DMS53 treated with DMSO at 0.1 percent for 48 hours (cell line): ENCODE data around the gene MYO18A.

Source experiments
- DNase-seq: peaks from one replicate; lab custom pipeline; 2025; ENCODE audit not compliant: unreplicated experiment; lab: John Stamatoyannopoulos, UW

MYO18A gene

DNA sequence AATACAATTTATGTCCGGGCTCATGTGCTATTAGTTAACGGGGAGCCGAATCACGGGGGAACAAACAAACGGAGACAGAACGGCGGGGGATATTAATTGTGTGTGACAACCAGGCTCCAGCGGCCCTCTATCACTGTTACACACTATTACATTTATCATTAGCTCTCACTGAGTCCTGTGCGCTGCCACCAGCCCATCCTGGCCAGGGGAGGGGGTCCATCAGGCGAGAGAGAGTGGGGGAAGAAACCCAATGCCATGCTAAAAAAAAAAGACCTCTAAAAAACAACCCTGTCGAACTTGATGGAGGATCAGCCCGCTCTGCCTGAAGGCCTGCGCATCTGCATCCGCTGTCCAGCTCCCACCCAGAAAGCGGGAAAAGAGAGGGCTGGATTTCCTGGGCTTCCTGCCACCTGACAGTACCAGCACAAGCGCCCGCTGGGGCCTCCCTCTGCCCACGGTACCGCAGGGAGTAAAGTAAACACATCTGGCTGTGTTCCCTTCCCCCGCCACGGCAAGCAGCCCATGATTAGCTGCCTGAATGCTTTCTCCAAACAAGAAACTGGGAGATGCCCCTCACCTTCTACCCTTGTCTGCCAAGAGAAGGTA, 95.6 kb downstream of the MYO18A start:
- no peak for DNase-seq

DNA sequence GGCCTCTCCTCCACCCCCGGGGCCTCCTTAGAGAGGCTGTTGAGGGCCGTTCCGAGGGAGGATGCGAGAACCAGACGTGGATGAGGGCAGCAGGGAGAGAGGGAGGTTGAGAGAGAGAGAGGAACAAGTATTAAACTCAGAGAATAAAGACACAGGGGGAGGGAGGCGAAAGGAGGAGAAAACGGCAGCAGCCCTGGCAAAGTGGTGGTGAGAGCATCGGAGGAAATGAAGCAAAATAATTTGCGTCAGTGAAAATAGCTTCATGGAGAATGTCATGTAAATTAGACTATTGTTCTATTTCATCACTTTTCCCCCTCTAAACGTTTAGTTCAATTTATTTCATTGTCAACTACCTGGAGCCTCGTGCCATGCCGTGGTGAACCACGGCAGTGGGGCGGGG, 99.2 kb downstream of the MYO18A start:
- no peak for DNase-seq

DNA sequence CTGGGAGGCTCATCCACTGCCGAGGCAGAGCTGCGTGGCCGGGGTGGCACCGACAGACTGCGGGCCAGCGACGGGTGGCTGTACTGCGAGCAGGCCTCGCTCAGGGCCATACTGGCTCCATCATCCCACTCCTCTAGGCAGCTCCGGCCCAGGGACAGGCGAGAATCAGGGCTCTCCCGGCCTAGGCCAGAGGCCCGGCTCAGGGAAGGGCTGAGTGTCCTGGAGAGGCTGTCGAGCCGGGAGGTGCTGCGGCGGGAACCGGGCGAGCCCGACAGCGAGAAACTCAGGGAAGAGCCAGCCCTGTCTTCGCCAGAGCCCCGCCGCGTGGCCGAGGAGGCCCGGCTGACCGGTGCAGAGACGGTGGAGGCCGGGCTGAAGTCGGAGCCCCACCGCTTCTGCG, 99.9 kb downstream of the MYO18A start:
- no peak for DNase-seq

DNA sequence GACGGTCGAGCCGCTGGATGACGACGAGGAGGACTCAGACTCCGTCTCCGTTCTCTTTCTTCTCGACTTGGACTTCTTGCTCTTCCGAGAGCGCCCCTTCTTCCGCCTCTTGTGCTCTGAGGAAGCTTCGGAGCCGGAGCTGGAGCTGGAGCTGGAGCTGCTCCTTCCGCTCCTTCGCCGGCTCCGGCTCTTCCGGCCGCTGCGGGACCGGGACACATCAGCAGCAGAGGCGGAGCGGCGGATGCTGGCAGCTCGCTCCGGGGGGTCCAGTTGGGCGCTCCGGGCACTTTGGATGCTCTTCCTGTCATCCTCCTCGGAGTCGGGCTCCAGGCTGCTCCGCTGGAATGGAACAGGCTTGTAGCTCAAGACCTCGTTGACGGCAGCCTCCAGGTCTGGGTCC, 100.3 kb downstream of the MYO18A start:
- DNase-seq: no peak

DNA sequence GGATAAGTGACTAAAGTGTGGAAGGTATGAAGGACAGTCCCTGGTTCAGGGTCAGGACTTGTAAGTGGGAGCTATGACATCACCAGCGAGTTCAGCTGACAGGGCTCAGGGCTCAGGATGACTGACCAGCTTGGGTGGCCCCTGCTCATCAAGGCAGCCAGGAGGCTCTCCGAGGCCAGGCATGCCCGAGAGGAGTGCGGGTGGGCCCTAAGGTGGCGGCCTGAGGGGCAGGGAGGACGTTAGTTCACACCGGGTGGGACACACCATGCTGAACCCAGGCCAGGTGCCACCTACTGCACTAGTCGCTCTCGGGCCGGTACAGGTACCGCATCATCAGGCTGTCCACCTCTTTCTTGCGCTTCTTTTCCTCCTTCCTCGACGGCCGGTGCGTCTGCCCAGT, 100.8 kb downstream of the MYO18A start:
- DNase-seq: no peak

DNA sequence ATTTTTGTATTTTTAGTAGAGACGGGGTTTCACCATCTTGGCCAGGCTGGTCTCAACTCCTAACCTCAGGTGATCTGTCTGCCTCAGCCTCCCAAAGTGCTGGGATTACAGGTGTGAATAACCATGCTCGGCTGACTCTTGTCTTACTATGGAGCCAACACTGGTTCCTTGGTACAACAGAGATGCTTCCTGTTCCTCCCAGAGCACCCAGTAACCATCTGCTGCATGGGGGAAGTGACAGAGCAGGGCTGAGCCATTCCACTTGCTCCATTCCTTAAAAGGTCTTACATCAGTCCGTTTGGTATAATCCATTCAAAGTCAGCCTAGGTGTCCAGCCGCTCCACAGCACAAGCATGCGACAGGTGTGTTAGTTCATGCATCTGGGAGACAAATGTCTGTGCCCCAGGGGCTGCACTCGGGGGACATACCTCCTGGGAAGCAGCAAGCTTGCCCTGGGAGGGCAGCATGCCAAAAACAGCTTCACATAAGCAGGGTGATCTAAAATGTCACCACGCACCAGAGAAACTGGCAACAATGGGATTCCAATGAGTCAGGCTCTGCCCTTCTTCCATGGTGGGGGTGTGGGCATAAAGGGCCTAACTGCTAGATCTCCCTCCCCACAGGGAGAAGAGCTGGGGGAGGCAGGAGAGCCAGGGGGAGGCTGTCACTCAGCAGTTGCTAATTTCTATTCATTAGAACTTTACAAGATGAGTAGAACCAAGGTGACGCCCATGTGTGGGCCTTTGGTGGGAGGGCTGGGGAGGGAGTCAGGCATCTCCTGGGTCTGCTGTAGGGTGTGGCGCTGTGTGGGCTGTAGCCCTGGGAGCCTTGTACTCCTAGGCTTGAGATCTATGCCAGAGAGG, 101.8 kb downstream of the MYO18A start:
- no peak for DNase-seq

DNA sequence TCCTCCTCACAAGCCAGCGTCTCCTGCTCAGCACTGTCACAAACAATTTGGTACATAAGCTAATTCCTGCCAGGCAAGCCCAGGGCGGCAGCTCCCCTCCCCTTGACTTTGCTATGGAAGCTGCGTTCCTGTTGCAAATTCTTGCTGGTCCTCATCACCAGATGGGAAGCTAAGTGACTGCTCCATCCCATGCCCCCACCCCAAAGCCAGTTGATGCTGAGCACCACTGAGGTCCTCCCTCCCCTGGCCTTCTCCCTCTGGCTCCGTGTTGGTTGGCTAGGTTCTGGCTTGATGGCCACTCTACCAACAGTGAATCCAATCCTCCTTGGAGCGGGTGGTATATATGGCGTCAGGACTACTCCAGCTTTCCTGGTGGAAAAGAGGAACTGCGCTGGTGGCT, 102.9 kb downstream of the MYO18A start:
- no peak for DNase-seq

DNA sequence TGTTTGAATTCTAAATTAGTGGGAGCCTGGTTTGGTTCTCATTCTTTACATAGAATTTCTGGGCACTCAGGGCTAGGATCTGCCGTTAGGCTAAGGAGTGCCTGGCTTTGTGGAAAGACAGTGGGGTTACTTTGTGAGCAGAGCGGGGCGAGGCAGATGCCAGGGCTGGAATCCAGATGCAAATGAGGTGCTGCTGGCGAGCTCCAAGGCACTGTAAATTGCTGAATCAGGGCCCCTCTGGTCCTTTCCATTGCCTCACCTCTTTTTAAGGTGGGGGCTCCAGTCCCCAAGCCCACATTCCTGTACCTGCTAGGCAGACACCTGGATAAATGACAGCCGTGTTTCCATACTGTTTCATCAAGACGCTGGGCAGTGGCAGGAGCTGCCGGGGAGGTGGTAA, 103.5 kb downstream of the MYO18A start:
- no peak for DNase-seq

DNA sequence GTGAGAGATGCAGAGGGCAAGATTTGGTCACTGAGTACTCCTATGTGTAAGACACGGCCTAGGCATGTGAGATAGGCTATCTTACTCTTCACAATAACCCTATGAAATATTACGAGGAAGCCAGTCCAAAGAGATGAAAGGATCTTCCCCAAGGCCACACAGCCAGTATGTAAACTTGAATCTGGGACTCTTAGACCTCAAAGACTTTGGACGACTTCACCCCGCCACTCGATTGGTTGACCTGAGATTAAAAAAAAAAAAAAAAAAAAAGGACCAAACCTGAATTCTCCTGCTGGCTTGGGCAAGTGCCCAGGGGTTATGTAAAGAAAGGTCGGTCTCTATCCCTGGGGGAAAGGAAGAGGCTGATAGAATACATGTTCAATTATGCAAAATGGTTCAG, 104.1 kb downstream of the MYO18A start:
- DNase-seq: no peak

DNA sequence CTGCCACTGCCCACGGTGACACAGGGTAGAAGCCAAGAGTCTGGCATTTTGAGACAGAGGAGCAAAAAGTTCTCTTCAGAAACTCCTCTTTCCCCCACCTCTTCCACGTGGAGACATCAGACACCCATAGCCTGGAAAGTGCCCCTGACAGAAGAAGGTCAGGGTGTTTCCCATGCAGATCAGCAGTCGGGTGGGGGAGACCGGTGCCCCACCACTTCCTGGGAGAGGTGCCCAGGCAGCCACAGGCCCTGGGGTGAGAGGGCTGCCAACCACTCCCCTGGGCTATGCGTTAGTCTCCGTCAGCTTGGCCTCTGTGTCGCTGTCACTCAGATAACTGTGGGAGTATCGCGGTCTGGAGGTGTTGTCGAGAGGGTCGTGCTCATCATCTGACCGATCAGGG, 105.7 kb downstream of the MYO18A start:
- DNase-seq: no peak

DNA sequence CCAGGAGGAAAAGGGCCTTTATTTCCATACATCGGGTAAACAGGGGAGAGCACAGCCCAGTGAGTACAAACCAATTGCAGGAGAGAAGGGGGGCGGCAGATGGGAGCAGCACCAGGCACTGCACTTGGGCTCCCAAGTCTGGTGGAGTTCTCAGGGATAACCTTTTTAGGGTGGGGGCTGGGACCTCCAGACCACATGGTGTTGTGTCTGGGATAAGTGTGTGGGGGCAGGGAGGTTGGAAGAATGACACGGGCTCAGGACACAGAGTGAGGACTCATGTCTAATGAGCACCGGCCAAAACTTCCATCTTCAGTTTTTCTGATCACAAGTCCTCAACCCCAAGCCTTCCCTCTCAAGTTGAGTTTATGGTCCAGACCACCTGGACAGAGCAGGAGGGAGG, 106.7 kb downstream of the MYO18A start:
- DNase-seq: no peak

DNA sequence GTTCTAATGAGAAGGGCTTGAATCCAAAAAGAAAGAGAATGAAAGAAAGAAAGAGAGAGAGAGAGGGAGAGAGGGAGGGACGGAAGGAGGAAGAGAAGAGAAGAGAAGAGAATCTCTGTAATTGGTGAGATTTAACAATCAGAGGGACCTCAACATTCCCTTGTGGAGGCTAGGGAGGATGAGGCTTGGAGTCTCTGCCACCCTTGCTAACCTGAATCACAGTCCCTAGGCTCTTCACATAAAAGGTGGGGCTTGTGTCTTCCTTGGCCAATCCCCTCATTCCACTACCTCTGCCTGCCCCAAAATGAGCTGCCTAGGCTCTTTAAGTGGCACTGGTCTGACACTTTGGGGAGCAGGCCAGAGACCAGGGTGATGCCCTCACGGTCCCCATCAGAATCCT, 107.2 kb downstream of the MYO18A start:
- DNase-seq: no peak

DNA sequence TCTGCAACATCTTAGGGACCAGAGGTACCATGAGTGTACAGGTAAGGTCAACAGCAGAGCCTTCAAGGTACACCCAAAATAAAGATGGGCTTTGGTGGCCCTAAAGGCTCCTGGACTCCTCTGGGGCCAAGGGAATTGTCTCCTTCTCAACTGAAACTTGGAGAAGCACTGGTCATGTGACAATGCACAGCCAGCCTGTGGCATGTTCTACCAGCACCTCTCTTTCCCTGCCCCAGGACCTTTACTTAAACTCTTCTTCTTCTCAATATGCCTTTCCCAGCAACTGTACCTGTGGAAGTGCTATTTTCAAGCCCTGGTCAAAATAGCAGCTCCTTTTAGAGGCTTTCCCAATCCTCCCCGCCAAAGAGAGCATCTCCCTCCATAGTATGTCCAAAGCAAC, 108.9 kb downstream of the MYO18A start:
- DNase-seq: no peak

DNA sequence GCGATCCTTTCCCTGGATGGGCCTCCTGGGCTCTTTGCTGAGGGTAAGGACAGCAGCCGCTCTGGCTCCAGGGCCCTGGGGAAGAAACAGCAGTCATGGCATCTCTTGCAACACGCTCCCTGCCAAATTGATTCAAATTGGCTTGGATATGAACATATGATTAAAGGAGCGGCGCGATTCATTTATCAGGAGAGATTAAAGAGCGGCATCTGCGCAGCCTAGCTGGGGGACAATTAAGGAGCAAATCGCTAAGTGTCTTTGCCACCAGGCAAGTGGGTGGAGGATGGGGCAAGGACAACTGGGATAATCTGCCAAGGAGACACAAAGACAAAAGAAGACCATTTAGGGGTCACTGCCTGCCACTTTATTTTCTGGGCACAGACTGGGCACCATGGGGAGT, 109.4 kb downstream of the MYO18A start:
- DNase-seq: no peak

DNA sequence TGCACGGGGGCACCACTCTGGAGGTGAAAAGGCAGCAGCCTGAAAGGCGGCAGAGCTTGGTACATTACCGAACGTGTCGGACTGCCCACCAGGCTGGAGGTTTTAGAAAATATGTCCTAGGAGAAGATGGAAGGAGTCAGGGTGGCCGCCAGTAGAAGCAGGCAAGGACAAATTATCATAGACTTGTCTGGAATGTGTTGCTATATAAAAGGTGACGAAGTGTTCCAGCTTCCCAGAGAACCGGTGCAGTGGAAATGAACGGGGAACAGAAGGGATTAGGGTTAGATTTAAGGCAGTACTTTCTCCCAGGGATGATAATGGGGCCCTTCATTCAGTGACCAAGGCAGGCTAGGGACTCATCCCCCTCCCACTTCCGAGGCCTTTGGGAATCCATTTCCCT, 109.9 kb downstream of the MYO18A start:
- DNase-seq: no peak

DNA sequence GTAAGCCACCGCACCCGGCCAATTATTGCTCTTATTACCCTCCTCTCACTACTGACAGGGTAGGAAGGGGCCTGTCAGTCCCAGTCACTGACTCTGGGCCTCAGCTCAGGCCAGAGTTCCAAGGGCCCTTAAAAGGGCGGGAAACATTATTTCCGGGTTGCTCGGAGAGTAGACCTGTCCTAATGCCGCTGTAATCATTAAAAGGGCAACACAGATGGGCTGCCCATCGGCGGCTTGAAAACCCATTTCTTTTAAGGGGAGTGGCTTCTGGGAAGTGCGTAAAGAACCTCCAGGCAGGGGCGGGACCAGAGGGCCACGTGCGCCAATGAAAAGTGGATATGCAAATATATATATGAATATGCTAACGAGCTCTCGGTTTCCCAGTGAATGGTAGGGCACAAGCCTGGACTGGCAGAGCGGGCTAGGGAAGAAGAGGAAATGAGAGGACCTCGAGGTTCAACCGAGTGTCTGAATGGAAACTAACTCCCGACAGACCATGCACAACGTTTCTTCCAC, 110.6 kb downstream of the MYO18A start:
- DNase-seq: peak; percentile 50

DNA sequence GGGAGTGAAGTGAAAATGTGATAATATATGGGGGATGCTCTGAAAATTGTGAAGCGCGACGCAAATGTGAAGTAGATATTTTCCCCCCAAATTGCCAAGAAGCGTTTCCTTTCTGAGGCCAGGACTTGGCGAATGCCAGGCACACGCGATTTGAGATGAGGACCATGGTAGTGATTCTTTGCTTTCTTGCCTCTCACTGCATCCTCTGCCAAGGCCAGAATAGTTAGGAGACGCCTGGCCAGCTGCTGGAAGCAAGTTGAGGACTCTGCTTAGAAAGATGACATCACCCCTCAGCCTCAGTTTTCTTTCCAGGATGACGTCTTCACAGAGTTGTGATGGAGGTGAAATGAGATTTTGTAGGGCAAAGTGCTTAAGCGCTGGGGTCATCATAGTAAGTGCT, 111.4 kb downstream of the MYO18A start:
- no peak for DNase-seq

DNA sequence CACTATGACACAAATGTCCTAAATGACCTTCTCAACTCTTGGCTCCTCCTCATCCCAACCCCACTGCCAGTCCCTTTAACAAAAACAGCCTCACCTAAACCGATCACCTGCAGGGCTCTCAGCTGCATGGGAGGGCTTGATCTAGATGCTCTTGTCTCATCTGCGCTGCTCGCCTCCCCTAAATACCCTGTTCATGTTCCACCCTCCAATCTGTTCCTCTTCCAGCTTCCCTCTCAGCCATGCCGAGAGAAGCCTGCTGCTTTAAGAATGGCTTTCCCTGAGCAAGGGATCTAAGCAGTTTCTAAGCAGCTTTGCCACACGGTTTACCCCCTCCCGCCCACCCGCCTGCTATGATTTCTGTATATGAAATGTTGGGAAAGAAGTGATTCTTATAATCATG, 113.6 kb downstream of the MYO18A start:
- no peak for DNase-seq

DNA sequence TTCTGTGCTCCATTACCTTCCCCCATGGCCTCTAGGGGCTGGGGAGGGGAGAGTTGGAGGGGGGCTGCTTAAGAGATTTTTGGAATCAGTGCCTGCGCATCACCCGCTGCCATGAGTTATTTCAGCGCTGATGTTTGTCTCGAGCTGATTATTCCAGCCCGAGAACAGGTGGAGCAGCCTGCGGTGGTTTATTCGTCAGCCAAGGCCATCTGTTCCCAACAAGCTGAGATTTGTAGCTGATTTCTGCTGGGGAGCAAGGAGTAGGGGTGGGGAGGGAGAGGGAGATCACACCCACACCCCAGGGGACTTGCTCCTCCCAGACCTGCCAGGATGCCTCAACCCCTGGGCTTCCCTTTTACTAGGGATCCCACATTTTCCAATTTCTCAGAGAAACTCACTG, 114.2 kb downstream of the MYO18A start:
- no peak for DNase-seq

DNA sequence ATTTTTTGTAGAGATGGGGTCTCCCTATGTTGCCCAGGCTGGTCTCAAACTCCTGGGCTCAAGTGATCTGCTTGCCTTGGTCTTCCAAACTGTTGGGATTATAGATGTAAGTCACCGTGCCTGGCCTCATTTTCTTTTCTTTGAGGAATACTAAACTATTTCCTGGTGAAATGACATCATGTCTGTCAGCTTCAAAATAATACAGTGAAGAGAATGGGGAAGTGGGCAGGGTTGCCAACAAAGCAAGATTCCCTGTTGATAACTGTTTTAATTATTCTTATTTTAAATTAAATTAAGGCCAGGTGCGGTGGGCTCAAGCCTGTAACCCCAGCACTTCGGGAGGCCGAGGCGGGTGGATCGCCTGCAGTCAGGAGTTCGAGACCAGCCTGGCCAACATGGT, 116.2 kb downstream of the MYO18A start:
- DNase-seq: no peak

DNA sequence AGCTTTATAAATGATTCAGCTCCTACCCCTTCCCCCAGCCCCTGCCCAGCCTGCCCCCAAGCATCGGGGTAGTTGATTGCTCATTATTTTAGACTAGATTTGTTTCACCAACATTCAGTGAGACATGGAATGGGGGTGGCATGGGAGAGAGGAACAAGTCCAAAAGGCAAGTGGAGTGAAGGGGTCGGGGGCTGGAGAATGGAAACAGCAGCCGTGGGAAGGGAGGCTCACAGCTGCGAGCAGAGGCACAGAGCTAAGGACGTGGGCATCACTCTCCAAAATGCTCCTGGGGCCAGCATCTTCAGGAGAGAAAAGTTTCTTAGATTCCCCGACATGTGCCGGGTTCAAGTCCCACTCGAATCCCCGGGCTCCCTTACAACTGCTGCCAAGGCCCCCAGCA, 118.0 kb downstream of the MYO18A start:
- DNase-seq: no peak

DNA sequence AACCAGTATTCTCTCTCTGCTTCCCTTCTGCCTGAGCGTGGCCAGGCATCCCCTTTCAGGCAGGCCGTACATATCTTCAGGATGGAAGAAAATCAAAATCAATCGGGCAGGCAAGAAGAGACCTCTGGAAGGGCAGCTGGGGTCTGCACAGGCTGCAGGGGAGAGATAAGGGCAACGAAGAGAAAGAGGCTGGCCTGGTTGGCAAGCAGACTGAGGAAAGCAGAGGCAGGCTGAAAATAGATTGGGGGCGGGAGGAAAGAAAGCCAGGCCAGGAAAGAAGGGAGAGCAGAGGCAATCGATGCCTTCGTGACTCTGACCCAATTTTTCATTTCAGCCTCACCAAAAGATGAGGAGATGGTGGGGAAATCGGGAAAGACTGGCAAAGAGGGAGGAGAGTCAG, 119.2 kb downstream of the MYO18A start:
- no peak for DNase-seq

DNA sequence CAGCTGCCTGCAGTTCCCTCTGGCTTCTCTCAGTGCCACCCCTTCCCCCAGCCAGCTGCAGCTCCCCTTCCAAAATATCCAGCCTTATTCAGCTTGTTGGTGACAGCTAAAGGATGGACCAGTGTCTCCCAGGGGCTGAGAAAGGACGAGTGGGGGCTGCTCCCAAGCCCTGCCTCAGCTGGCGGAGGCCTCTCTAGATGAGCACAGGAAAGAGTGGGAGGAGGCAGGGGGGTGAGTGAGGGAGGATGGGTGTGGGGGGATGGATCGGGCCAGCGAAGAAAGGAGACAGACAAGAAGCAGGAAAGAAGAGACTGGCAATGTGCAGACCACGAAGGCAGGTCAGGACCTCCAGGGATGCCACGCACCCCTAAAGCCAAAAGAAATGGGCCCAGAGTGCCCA, 119.7 kb downstream of the MYO18A start:
- DNase-seq: no peak
